SK-N-SH (cell line): ENCODE data around the gene TJP3. TPM values are rescaled to one million over a fixed set of nuclear protein-coding genes. Genes with fewer than 3 reads are reported as not detected.

ENCODE experiments used
- CTCF ChIA-PET: fragments of 300-600, 350-600 bp; formaldehyde crosslinking; extraction: SDS; loops from one replicate; lab custom pipeline; 2021; lab: Yijun Ruan, JAX
- POLR2A ChIA-PET: fragments of 350-600 bp; sonication (Branson Sonifier 250); formaldehyde crosslinking; extraction: SDS; loops from one replicate; lab custom pipeline; 2020; ENCODE audit warnings: antibody characterized with exemption, inconsistent platforms; lab: Yijun Ruan, JAX
- DNase-seq: peaks from one replicate; pipeline ENCODE4 v3.0.0; 2012
- H2AFZ ChIP-seq: fragments of 200-600 bp; sonication (generic); 2 replicates; pipeline ENCODE4 v1.8.1; 2016; ENCODE audit warnings: antibody characterized with exemption, mild to moderate bottlenecking, low read depth
- H3F3A ChIP-seq: fragments of 200-600 bp; sonication (generic); replicated peaks from 2 replicates; pipeline ENCODE3; 2016; ENCODE audit warnings: antibody characterized with exemption, mild to moderate bottlenecking; ENCODE audit not compliant: insufficient read depth
- H3K27ac ChIP-seq, 2 experiments: fragments of 200-500 bp in 1 of 2; fragments of 200-600 bp in 1 of 2; sonication (Bioruptor generic) in 1 of 2; sonication (generic), shearing (Covaris generic) in 1 of 2; 2 replicates each; pipeline versions ENCODE4 v1.5.1 to v1.6.1; 2014 to 2016; ENCODE audit warnings: low read depth in 2 of 2, inconsistent platforms in 1 of 2, low read length in 1 of 2, mild to moderate bottlenecking in 1 of 2, mixed read lengths in 1 of 2
- H3K27me3 ChIP-seq: fragments of 200-600 bp; sonication (generic), shearing (Covaris generic); 2 replicates; pipeline ENCODE4 v1.6.1; 2016; ENCODE audit warnings: mixed run types; ENCODE audit not compliant: insufficient read depth
- H3K36me3 ChIP-seq, 2 experiments: fragments of 200-500 bp in 1 of 2; fragments of 200-600 bp in 1 of 2; sonication (Bioruptor generic) in 1 of 2; sonication (generic) in 1 of 2; replicated peaks in 1 of 2; 2 replicates each; pipeline versions ENCODE3 to v1.5.1; 2014 to 2016; ENCODE audit warnings: low read length in 1 of 2, mild to moderate bottlenecking in 1 of 2; ENCODE audit not compliant: insufficient read depth in 2 of 2, control insufficient read depth in 1 of 2
- H3K4me1 ChIP-seq, 2 experiments: fragments of 200-500 bp in 1 of 2; fragments of 200-600 bp in 1 of 2; sonication (Bioruptor generic) in 1 of 2; sonication (generic), shearing (Covaris generic) in 1 of 2; 2 replicates each; pipeline versions ENCODE4 v1.5.1 to v1.6.1; 2014 to 2016; ENCODE audit warnings: low read depth in 1 of 2, low read length in 1 of 2, mixed run types in 1 of 2; ENCODE audit not compliant: insufficient read depth in 2 of 2, control insufficient read depth in 1 of 2
- H3K4me2 ChIP-seq: fragments of 200-600 bp; sonication (generic), shearing (Covaris generic); 2 replicates; pipeline ENCODE4 v1.6.1; 2017; ENCODE audit warnings: mixed run types
- H3K4me3 ChIP-seq, 2 experiments: fragments of 200-500 bp in 1 of 2; fragments of 200-600 bp in 1 of 2; sonication (Bioruptor generic) in 1 of 2; sonication (generic), shearing (Covaris generic) in 1 of 2; 2 replicates each; pipeline versions ENCODE4 v1.5.1 to v1.8.1; 2014 to 2016; ENCODE audit warnings: low read depth in 2 of 2, inconsistent platforms in 1 of 2, low read length in 1 of 2, mild to moderate bottlenecking in 1 of 2, mixed read lengths in 1 of 2, moderate library complexity in 1 of 2
- H3K79me2 ChIP-seq: fragments of 200-600 bp; sonication (generic); 2 replicates; pipeline ENCODE4 v1.8.1; 2017; ENCODE audit warnings: mild to moderate bottlenecking; ENCODE audit not compliant: insufficient read depth
- H3K9ac ChIP-seq: fragments of 200-600 bp; sonication (generic); 2 replicates; pipeline ENCODE4 v1.6.1; 2017; ENCODE audit warnings: mixed run types
- H3K9me2 ChIP-seq: fragments of 200-600 bp; sonication (generic); 2 replicates; pipeline ENCODE4 v1.6.1; 2017; ENCODE audit warnings: mixed run types
- H3K9me3 ChIP-seq: fragments of 200-600 bp; sonication (generic); 2 replicates; pipeline ENCODE4 v1.6.1; 2017; ENCODE audit warnings: mixed run types, mild to moderate bottlenecking, moderate library complexity
- H4K20me1 ChIP-seq: fragments of 200-600 bp; sonication (generic); 2 replicates; pipeline ENCODE4 v1.6.1; 2017; ENCODE audit warnings: mild to moderate bottlenecking, mixed run types; ENCODE audit not compliant: insufficient read depth
- EP300 ChIP-seq, 2 experiments: IDR thresholded peaks; 2 replicates each; pipeline versions ENCODE4 v1.4.0 to v1.6.1; 2012; ENCODE audit warnings: borderline replicate concordance in 1 of 2, low read depth in 1 of 2, low read length in 1 of 2
- FOSL2 ChIP-seq: IDR thresholded peaks from 2 replicates; pipeline ENCODE4 v1.4.0; 2012; ENCODE audit warnings: low read depth, mild to moderate bottlenecking, moderate library complexity, borderline replicate concordance
- FOXM1 ChIP-seq: IDR thresholded peaks from 2 replicates; pipeline ENCODE4 v1.4.0; 2012; ENCODE audit warnings: low read depth, mild to moderate bottlenecking
- GATA2 ChIP-seq: sonication (generic); formaldehyde crosslinking; IDR thresholded peaks from 2 replicates; pipeline ENCODE4 v1.5.0; 2020; ENCODE audit warnings: mild to moderate bottlenecking, missing genetic modification reagents
- JUND ChIP-seq: IDR thresholded peaks from 2 replicates; pipeline ENCODE4 v1.4.0; 2012
- MEF2A ChIP-seq: IDR thresholded peaks from 2 replicates; pipeline ENCODE4 v1.4.0; 2012; ENCODE audit warnings: low read depth, borderline replicate concordance
- MXI1 ChIP-seq: IDR thresholded peaks from 2 replicates; pipeline ENCODE4 v1.6.1; 2012; ENCODE audit warnings: mild to moderate bottlenecking, low read depth, low read length, improper control_type of control experiment
- RAD21 ChIP-seq: IDR thresholded peaks from 2 replicates; pipeline ENCODE4 v1.6.1; 2012; ENCODE audit warnings: mild to moderate bottlenecking, low read length
- RXRA ChIP-seq: IDR thresholded peaks from 2 replicates; pipeline ENCODE4 v1.4.0; 2012; ENCODE audit warnings: low read depth, mild to moderate bottlenecking, borderline replicate concordance
- SMC3 ChIP-seq: IDR thresholded peaks from 2 replicates; pipeline ENCODE4 v1.6.1; 2012; ENCODE audit warnings: low read depth, low read length, improper control_type of control experiment
- TCF12 ChIP-seq: IDR thresholded peaks from 2 replicates; pipeline ENCODE4 v1.4.0; 2012
- TEAD4 ChIP-seq: IDR thresholded peaks from 2 replicates; pipeline ENCODE4 v1.4.0; 2012; ENCODE audit warnings: mild to moderate bottlenecking, borderline replicate concordance; ENCODE audit not compliant: insufficient read depth
- USF2 ChIP-seq: fragments of 150-350 bp; IDR thresholded peaks from 2 replicates; pipeline ENCODE4 v1.6.1; 2017; ENCODE audit warnings: antibody characterized with exemption, low read length, low read depth, borderline replicate concordance
- ZBTB33 ChIP-seq: IDR thresholded peaks from 2 replicates; pipeline ENCODE4 v1.4.0; 2012; ENCODE audit warnings: low read depth, borderline replicate concordance
- WGBS: methylation state at CpG from one replicate; pipeline ENCODE4 v1.1.6; 2017; ENCODE audit warnings: low lambda C conversion rate; 5-methylcytosine and 5-hydroxymethylcytosine counted together
- polyA plus RNA-seq, 3 experiments: library from polyadenylated mRNA; depleted of rRNA; stranded (reverse); fragments of >200 nt; gene quantifications; 2 replicates each; pipeline ENCODE4 v1.2.3, GENCODE V29; 2012
- TF ChIP-seq, protein P1 (sequence below): IDR thresholded peaks from 2 replicates; pipeline ENCODE4 v1.4.0; 2012; ENCODE audit warnings: low read depth, borderline replicate concordance
- TF ChIP-seq, protein P2 (sequence below): fragments of 150-350 bp; IDR thresholded peaks from 2 replicates; pipeline ENCODE4 v1.6.1; 2016; ENCODE audit warnings: mild to moderate bottlenecking, low read depth, low read length
- TF ChIP-seq, protein P3 (sequence below): IDR thresholded peaks from 2 replicates; pipeline ENCODE4 v1.6.1; 2012; ENCODE audit warnings: mild to moderate bottlenecking, low read depth, low read length, moderate library complexity

The TJP3 gene
- polyA plus RNA-seq, 1 of the 3 experiments (the other 2 are of a cell fraction) = 0.36 TPM

DNA sequence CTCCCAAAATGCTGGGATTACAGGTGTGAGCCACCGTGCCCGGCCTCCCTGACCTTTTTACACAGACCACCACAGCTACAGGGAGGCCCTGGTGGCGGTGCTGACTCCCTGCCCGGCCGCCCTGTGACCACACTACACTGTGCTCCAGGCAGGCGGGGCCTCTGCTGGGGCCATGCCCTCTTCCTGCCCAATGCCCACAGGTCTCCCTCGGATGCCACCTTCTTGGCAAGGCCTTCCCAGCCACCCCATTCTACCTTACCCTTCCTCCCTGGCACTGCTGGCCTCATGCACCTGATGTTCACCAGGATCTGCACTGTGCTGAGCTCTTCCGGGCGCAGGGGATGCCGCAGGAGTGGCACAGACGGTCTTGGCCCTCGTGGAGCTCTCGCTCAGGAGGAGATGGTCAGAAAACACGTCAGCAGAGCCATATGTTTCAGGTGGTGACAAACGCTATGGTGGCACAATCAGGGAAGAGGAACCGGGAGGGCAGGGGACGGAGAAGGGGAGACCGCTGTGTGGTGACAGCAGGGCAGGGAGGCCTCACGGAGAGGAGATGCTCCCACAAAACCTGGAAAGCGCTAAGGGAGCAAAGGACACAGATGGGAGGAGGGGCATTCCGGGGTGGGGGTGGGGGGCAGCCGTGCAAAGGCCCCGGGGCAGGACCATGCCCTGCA, 12.1 kb upstream of the TJP3 start:
- DNase-seq = no peak
- peaks cover 4% of the 10 kb centered on the region for H3F3A ChIP-seq
- no peaks in the 10 kb centered on the region for H3K9me3 ChIP-seq
- no peak for TF ChIP-seq ZBTB33
- H3K4me3 ChIP-seq = no peak overlapping the region
- H3K79me2 ChIP-seq = peaks cover 75% of the 10 kb centered on the region
- H3K4me1 ChIP-seq = peaks cover 0 to 14% of the 10 kb centered on the region in 2 experiments; a peak in 1 of 4 replicates
- CTCF ChIA-PET = interaction anchor here (1.4 kb wide), 1 partner anchor 15 kb away, joined by 3 read pairs; no protein-coding TSS in a partner anchor
- H3K27me3 ChIP-seq = no peaks in the 10 kb centered on the region
- no peak overlapping the region for H3K27ac ChIP-seq
- no peaks in the 10 kb centered on the region for H3K9me2 ChIP-seq
- no peak overlapping the region for H2AFZ ChIP-seq
- H3K4me2 ChIP-seq = no peak overlapping the region
- peaks cover 64% of the 10 kb centered on the region for H4K20me1 ChIP-seq
- H3K36me3 ChIP-seq = no peaks in the 10 kb centered on the region
- 97% methylated on average over 22 of the region's 23 CpGs for WGBS
- POLR2A ChIA-PET = no interaction called here
- H3K9ac ChIP-seq = no peak overlapping the region

DNA sequence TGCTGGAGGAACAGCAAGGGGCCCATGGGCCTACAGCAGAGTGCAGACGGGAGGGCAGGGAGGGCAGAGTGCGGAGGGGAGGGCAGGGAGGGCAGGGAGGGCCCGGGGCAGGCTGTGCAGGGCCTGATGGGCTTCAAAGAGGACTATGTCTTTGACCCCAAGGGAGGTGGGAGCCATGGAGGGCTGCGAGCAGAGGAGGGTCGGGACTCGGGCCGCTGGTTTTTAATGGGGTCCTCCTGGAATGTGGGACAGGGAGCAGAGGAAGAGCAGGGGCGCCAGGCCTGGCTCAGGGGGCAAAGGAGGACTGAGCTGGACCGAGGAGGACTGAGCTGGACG, 11.6 kb upstream of the TJP3 start:
- Histone ChIP-seq H3K27me3 (no peaks in the 10 kb centered on the region), H3K9me3 (no peaks in the 10 kb centered on the region), H3F3A (peaks cover 6% of the 10 kb centered on the region), H3K9ac (no peak overlapping the region), H3K4me1 (peaks cover 0 to 14% of the 10 kb centered on the region in 2 experiments; a peak in 1 of 4 replicates), H3K79me2 (peaks cover 70% of the 10 kb centered on the region), H3K36me3 (no peaks in the 10 kb centered on the region), H3K27ac (no peak overlapping the region), H3K4me2 (no peak overlapping the region), H2AFZ (no peak overlapping the region), H4K20me1 (peaks cover 62% of the 10 kb centered on the region), H3K4me3 (no peak overlapping the region), H3K9me2 (no peaks in the 10 kb centered on the region)
- CTCF ChIA-PET = interaction anchor here (0.5 to 1.6 kb wide), 3 partner anchors 14 to 66 kb away, joined by 3 to 20 read pairs (median 3); partner anchors contain the start of gene MRPL54
- 94% methylated on average over 10 of the region's 10 CpGs for WGBS
- DNase-seq = no peak
- TF ChIP-seq TCF12 (no peak), GATA2 (CRISPR knock-in tag) (no peak), JUND (no peak), MXI1 (no peak), SMC3 (no peak), RXRA (no peak), FOXM1 (no peak), EP300 (IDR thresholded peaks at IDR 0.05; ENCODE audit: borderline replicate concordance in 1 of 2, low read depth in 1 of 2, low read length in 1 of 2) (no peak), FOSL2 (no peak), MEF2A (no peak), TEAD4 (no peak), RAD21 (no peak), USF2 (no peak)
- TF ChIP-seq, protein P1, sequence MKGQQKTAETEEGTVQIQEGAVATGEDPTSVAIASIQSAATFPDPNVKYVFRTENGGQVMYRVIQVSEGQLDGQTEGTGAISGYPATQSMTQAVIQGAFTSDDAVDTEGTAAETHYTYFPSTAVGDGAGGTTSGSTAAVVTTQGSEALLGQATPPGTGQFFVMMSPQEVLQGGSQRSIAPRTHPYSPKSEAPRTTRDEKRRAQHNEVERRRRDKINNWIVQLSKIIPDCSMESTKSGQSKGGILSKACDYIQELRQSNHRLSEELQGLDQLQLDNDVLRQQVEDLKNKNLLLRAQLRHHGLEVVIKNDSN = no peak
- TF ChIP-seq, protein P2, sequence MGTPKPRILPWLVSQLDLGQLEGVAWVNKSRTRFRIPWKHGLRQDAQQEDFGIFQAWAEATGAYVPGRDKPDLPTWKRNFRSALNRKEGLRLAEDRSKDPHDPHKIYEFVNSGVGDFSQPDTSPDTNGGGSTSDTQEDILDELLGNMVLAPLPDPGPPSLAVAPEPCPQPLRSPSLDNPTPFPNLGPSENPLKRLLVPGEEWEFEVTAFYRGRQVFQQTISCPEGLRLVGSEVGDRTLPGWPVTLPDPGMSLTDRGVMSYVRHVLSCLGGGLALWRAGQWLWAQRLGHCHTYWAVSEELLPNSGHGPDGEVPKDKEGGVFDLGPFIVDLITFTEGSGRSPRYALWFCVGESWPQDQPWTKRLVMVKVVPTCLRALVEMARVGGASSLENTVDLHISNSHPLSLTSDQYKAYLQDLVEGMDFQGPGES = no peak
- TF ChIP-seq, protein P3, sequence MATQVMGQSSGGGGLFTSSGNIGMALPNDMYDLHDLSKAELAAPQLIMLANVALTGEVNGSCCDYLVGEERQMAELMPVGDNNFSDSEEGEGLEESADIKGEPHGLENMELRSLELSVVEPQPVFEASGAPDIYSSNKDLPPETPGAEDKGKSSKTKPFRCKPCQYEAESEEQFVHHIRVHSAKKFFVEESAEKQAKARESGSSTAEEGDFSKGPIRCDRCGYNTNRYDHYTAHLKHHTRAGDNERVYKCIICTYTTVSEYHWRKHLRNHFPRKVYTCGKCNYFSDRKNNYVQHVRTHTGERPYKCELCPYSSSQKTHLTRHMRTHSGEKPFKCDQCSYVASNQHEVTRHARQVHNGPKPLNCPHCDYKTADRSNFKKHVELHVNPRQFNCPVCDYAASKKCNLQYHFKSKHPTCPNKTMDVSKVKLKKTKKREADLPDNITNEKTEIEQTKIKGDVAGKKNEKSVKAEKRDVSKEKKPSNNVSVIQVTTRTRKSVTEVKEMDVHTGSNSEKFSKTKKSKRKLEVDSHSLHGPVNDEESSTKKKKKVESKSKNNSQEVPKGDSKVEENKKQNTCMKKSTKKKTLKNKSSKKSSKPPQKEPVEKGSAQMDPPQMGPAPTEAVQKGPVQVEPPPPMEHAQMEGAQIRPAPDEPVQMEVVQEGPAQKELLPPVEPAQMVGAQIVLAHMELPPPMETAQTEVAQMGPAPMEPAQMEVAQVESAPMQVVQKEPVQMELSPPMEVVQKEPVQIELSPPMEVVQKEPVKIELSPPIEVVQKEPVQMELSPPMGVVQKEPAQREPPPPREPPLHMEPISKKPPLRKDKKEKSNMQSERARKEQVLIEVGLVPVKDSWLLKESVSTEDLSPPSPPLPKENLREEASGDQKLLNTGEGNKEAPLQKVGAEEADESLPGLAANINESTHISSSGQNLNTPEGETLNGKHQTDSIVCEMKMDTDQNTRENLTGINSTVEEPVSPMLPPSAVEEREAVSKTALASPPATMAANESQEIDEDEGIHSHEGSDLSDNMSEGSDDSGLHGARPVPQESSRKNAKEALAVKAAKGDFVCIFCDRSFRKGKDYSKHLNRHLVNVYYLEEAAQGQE = no peak
- POLR2A ChIA-PET = interaction anchor here (0.7 kb wide), 1 partner anchor 88 kb away, joined by 3 read pairs; no protein-coding TSS in a partner anchor
